ENCODE data around the gene FBLN5.
"Not testable (repeated sequence)": the region's sequence is repeated elsewhere in the genome, so short reads cannot be mapped to it uniquely, and the experiment has no call there.

The FBLN5 gene

DNA sequence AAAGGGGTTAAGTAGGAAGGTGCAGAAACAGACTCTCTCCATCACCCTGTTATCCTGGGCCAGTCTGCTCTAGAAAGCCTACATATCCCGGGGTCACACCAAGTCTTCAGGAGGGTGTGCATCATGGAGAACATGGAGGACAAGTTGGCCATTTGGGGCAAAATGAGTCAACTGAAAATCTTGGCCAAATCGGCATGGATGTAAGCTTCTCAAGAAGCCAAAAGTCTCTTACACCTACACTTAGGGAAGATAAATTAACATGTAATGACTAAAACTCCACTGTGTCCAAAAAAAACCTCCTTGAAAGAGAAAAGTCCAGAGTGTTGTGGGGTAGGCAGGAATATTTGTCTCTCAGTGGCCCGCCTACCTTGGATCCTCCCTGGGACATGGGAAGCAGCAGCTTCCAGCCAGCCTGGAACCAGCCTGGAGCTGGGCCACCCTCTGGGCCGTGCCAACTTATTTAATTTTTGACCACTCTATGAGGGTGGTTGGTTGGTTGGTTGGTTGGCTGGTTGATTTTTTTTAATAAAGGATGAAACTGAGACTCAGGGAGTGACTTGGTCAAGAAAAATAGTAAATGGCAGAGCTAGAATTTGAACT, 62.3 kb downstream of the FBLN5 start:
- no peak for DNase-seq (ENCODE audit: low read depth)

DNA sequence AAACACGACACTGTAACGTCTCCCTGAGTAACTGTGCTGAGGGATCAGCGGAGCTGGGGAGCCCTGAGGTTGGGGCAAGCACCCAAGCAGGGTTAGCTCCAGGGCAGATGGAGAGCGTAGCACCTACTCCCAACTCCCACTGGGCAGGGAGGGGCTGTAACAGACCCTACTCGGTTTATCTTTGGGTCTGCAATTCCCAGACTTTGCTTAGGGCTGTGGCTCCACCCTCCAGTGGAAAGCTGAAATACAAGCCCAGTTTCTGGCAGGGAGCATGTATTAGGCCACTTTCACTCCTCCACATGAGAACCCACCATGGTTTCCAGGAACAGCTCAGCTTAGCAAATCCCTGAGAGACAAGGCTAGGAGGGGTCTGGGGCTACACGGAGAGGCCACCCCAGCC, 62.8 kb downstream of the FBLN5 start:
- no peak for DNase-seq (ENCODE audit: low read depth)

DNA sequence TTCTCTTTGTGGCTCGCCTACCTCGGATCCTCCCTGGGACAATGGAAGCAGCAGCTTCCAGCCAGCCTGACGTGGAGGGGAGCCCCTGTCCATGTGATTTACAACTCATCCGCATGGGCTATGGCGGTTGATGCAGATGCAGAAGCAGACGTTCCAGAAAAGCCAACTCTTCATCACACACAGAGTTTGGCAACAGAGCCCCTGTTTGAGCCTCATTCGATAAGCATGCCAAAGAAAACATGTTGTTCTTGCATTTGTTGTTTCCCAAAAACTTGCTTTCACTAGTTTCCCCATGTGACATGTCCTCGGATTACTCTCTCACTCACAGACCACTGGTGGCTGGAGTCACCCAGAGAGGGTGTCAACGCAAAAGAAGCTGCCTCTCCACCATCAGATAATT, 63.7 kb downstream of the FBLN5 start:
- DNase-seq (ENCODE audit: low read depth) = no peak

DNA sequence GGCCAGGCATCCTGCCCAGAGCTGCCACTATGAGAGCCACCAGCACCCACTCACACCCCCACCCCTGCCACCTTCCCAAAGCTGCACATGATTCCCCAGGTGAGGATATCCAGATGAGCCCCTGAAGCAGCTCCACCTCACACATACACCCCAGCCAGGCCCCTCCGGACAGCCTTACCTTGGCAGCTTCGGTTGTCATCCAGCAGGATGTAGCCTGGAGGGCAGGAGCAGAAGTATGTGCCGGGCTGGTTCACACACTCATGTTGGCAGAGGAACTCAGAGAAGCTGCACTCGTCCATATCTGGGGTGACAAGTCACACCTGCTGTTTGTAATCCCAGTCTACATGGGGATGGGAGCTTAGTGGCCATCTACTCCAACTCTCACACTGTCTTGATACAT, 64.7 kb downstream of the FBLN5 start:
- no peak for DNase-seq (ENCODE audit: low read depth)

DNA sequence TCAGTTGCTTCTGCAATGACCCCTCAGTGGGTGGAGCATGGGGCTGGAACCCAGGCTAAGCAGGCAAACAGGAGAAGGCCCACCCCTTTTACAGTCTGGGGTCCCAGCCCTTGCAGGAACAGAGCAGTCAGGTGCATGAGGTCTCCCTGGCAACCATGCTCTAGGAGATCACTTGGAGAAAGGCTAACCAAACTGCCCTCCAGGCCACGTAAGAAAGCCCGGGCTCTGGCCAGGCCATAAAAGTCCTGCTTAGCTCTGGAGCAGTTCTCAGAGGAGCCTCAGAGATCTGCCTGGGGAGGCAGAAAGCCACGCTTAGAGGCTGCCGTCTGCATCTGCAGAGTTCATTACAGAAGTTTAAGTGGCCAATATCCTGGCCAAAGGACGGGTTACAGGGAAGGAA, 65.1 kb downstream of the FBLN5 start:
- no peak for DNase-seq (ENCODE audit: low read depth)

DNA sequence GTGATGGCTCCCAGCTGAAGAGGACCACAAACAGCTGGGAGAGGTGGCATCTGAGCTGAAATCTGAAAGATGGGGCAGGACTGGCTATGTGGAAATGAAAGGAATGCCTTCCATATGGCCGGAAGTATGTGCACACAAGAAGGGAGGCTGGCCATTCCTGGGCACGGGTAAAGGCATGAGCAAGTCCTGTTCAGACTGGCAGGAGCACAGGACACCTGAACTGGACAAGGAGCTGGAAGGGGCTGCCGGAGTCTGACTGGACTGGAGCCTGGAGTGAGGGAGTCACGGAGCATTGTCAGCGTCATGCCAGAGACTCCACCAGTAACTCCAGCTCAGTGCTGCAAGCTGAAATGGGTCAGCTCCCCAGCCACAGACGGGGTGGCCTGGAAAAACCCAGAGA, 68.3 kb downstream of the FBLN5 start:
- DNase-seq (ENCODE audit: low read depth) = no peak

DNA sequence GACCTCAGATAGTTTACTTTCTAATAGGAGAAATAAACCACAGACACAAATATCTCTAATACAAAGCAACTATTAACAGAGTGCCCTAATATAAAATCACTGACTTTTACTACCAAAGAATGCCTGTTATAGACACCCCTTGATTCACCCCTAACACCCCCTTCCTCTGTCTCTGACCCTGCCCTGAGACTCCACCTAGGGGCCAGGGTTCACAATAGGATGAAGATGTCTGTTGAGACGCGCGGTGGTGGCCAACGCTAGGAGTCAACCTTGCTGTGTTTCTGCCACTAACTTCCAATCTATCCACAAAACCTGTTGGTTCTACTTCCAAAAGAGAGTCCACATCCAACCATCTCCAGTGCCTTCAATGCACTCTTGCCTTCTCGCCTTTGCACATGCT, 69.2 kb downstream of the FBLN5 start:
- no peak for DNase-seq (ENCODE audit: low read depth)

DNA sequence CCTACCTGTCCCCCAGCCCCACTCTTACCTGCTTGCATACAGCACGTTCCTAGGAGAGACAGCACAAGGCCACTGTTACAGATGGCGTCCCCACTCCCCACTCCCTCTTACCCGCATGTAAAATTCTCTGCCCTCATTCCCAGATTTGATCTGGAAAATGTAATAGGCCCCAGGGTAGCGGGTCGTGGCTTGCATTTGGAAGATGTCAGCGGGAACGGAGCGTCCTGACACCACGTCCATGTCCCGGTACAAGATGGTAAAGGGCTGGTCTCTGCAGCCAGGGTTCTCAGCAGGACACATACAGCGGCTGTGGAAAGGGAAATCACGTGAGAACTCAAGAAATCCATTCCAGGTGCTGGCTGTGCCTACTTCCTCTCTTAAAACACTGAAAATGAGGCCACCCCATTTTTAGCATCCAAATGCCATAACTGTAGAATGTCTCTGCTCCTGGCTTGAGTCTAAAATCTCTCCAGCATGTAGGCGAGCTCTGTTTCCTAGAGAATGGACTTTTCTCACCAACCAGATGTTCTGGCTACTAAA, 70.0 kb downstream of the FBLN5 start:
- no peak for DNase-seq (ENCODE audit: low read depth)

DNA sequence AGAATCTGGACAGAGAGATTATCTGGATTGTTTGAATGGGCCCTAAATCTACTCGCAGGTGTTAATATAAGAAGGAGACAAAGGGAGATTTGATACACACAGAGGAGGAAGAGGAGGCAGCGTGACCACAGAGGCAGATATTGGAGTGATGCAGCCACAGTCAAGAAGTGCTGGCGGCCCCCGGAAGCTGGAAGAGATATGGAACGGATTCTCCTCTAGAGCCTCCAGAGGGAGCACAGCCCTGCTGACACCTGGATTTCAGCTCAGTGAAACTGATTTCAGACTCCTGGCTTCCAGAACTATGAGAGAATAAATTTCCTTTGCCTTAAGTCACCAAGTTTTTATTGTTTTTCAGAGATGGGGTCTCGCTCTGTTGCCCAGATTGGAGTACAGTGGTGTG, 71.0 kb downstream of the FBLN5 start:
- DNase-seq (ENCODE audit: low read depth) = no peak

DNA sequence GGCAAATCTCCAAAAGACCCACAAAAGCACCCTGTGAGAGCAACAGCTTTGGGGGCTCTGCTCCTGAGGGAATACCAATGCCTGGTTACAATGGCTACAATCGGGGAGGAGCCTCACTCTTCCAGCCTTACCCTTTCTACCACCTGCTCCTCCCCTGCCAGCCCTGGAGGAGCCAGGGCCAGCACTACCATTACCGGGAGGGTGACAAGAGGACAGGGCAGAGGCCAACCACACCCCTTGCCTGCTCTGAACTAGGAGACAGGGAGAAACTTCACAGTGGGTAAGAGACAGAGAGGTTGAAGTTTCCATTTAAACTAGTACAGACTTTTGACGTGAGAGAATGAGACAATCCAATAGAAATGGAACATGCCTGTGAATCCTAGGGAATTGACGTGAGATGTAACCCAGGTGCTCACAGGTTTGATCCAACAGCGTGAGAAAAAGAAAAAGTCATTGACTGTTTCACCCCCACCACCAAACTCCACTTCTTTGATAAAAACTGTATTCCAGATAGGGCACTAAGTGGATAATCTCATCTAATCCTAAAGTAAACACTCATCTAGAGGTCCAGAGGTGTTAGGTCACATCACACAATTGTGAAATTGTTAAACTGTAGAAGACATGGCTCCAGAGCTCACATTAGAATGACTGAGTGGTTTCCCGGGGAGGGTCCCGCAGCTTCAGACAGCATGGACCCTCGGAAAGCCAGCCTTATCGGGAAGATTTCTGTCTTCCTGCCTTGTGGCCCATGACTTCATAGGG, 71.8 kb downstream of the FBLN5 start:
- DNase-seq (ENCODE audit: low read depth) = no peak

DNA sequence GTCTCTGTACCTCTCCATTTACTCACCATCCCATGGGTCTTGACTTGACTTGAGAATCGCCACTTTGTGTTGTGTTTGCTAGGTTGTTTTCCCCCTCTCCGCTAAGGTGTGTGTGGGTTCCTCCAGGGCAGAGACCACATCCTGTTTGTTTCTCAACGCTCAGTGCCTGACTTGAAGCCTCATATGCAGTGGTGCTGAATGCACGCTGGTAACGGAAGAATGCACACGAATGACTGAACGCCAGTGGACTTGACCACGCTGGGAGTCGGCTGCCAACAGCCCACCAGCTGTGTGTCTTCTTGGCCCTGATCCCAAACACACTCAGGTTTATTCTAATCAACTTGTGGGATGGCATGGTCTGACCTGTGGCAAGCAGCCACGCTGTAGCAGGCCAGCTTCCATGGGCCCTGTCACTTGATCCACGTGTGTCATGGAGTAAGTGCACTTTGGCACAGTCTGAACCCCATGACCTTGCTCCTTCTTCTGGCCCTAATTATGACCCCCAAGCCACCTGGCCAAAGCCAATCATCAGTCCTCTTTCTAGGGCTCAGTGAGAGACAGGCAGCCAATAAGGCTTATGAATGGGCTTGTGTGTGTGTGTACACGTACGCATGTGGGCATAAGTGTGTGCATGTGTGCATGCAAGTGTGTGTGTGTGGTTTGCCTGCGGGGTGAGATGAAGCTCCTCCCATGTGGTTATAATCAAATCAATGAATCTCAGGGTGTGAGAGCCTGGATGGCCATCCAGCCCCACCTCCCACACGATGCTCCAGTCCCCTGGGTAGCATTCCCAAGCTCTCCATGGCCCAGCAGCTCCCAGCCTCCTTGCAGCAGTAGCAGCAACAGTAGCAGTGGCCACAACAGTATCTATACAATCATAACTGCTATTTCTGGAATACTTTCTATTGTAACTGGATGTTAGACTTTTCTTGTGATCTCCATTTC, 73.8 kb downstream of the FBLN5 start:
- DNase-seq (ENCODE audit: low read depth) = peak; percentile 41

DNA sequence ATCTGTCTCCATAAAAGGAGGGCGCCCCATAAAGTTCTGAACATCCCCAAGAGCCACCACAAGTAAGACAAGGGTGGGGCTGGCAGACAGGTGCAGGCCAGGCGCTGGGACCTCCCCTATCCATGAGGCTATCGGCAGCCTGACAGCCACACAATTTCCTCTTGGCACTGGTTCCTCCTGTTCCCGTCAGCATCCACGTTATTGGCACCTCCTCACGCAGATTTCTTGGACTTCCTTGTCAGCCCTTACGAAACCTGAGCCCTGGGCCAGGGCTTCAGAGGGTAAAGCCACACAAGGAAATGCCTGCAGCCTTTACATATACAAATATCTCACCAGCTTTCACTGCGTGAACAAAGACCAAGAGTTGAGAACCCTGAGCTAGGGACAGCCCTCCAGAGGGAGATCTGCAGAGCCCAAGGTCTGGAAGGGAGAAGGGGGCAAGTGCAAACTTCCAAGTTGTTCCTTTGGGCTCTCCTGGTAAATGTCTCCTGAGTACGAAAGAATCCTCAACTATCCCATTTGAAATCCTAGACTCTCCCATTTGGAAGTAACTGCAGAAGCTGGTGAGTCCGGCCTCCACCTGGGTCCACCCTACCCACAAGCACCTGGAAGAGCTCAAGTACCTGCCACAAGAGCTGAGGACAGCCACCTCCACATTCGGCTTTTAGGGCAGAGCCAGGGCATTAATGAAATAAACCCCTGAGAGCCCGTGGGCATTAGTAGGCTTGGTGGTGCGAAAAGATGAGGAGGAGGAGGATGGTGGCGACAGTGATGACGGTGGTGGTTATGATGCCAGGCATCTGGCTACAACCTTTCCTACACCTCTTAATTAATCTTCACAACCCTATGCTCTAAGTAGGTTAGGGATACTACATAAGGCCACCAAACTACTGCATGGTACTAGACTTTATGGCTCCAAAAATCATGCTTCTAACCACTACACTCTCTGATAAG, 74.7 kb downstream of the FBLN5 start:
- no peak for DNase-seq (ENCODE audit: low read depth)

DNA sequence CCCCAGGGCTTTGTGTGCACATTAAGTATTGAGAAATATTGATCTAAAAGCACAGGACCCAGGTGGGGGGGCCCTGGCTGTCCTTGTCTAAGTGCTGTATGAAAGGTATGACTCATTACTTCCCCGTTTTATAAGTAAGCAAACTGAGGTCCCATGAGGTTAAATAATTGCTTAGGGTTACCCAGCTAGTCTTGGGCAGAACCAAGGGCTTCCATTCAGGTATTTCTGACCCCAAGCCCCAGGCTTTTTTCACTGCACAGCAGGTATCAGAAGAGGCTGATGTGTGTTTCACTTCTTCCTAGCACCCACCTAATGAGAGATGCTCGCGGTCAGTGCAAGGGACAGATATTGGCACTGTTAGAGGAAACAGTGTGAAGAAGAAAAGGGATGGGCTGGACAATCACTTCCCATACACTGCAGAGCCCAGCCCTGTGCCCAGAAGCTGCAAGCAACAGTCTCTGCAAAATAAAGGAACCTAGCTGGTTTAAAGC, 75.4 kb downstream of the FBLN5 start:
- no peak for DNase-seq (ENCODE audit: low read depth)

DNA sequence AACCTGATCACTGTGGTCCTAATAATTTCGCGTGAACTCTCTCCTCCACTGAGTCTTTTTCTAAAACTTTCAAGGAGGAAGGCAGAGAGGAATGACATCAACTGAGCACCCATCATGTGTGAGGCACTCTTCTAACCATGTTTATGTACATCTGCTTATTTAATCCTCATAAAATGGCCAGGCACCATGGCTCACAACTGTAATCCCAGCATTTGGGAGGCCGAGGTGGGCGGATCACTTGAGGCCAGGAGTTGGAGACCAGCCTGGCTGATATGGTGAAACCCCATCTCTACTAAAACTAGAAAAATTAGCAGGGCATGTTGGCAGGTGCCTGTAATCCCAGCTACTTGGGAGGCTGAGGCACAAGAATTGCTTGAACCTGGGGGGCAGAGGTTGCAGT, 76.1 kb downstream of the FBLN5 start:
- not testable (repeated sequence) for DNase-seq (ENCODE audit: low read depth)

DNA sequence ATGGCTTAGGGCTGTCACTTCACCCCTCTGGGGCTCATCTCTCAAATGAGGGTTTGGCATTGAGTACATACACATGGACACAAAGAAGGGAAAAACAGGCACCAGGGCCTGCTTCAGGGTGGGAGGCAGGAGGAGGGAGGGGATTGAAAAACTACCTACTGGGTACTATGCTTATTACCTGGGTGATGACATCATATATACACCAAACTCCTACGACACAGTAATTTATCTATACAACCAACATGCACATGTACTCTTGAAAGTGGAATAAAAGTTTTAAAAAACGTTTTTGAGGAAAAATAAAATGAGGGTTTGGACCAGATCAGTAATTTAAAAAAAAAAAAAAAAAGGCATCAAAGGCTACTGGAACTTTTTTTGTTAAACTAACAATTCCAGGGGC, 76.6 kb downstream of the FBLN5 start:
- no peak for DNase-seq (ENCODE audit: low read depth)

DNA sequence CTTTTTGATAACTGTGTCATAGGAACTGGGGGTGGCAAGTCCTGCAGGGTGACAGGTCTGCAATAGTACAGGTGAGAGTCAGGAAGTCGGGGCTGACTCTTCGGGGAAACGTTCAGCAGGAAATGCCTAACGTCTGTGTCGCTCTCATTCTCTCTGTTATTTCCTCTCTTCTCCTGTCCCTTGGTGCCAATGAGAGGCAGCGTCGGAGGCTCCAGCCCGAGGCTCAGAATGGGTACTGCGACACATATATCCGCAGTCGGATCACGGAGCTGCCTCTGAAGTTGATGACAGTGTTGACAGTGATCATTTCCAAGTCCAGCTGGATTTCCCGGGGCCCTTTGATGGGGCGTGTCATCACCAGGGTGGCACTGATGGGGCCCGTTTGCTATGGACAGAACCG, 77.5 kb downstream of the FBLN5 start:
- DNase-seq (ENCODE audit: low read depth) = no peak

DNA sequence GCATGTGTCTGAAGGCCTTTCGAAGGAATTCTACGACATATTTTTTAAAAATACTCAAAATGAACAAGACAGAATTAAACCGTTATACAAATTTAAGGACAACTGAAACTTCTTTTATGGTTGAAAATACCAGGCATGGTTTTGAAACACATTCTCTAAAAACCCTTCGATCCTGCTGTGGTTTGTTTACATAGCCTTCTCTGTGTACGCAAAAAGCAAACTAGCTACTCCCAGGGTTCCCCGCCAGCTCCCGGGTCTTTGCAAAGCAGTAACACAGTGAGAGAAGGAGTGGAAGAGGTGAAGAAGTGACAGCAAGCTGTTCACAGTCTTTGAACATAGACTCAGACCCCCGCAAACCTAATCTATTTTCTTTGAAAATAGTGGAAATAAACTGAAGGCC, 77.9 kb downstream of the FBLN5 start:
- DNase-seq (ENCODE audit: low read depth) = no peak

DNA sequence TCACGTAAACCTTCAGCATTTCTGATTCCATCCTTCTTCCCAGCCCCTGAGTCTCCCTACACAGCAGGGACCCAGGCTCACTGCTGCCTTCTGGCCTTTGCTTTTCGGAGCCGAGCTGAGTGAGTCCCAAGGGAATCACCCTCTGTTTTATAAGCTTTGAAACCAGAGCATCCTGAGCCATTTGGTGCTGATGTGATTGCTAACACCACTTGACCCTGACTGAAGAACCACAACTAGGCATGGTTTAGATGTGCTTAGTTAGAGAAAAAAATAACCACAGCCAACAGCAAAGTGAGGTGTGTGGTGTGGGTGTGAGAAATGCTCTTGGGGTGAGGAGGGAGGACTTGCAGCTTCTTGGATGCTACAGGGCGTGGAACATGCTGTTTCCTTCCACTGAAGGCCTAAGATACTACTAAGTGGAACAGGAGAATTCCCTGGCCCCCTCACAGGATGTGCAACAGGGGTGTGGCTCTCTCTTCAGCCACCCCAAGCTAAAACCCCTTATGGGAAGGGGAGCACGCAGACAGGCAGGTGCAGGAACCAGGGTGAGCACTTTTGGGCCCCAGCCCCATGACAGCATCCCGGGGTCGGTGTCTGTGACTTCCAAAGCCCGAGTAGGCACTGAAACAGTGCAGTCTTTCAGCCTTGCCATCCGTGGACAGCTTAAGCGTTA, 80.0 kb downstream of the FBLN5 start, which contains the start of gene TC2N:
Gene TC2N, minus strand, starts transcription at position 221 of the 673 bp plus-strand sequence. CDS start 53,767 bp downstream, outside the sequence.
- no peak for DNase-seq (ENCODE audit: low read depth)

DNA sequence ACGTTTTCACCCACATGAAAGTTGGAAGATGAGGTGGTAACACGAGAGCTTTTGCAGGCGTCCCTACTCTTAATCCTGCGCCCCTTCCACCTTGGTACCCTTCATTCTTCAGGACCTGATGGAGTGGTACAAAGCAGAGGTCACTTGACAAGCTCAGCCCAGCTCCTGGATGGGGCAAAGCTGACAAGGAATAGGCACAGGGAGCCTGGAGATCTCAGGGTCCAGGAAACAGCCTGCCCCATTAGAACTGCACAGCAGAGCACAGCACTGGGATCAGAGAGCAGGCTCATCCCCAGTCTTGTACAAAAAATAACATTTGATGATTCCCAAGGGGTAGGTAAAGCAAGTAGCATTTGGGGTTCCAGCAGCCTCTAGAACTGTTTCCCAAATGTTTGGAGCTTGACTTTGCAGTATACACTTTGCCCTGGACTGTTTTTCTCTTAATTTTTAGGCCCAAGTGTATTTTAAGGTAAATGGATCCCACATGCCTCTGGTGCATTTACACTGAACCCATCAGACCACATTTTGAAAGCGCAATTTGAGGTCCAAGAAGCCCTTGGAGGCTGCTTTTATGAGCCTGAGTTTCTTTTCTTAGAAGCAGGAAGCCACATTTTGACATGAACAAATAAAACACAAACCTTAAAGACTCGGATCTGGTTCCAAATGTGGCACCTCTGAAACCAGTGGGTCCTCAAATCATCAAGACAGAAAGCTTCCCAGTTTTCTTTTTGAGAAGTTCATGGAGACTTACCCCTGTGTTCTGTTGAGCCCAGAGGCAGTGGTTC, 80.8 kb downstream of the FBLN5 start:
- no peak for DNase-seq (ENCODE audit: low read depth)

DNA sequence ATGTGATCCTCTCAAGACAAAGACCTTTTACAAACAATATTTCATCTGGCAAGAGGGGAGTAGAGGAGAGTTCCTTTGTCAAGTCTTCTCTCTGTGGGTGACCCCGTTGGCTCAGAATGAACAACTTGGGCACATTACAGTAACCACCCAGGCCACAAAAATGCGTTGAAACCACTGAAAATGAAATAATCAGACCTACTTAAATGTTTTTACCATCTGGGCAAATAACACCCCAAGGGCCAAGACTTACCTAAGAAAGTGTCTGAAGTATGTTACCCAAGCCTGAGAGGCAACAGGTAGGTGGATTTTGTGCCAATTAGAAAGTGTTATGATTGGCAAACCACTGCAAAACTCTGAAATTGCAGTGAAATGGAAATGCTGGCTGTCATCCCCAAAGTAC, 81.4 kb downstream of the FBLN5 start:
- no peak for DNase-seq (ENCODE audit: low read depth)
